SK-N-MC (cell line): ENCODE measurements around the gene DCHS2.

Experiments used
- EZH2 ChIP-seq: fragments of 200-600 bp; sonication (generic); IDR thresholded peaks from one replicate; pipeline ENCODE4 v1.6.1; 2017; ENCODE audit warnings: antibody characterized with exemption
- POLR2AphosphoS5 ChIP-seq: IDR thresholded peaks from 2 replicates; pipeline ENCODE4 v1.6.1; 2012; ENCODE audit warnings: mild to moderate bottlenecking, low read depth, low read length, borderline replicate concordance

GRCh38 chr4:154456889-154457288, 34.7 kb downstream of the DCHS2 start:
- TF ChIP-seq POLR2AphosphoS5 (no peak), EZH2 (no peak)
